Measurements from ENCODE around the gene RFLNA.

GRCh38 chr12:124252964-124253363 lies 41.9 kb upstream of the RFLNA start:
- no peak for TF ChIP-seq CTCF (IDR thresholded peaks at IDR 0.05)
- no peak for TF ChIP-seq POLR2A (IDR thresholded peaks at IDR 0.05)

Measured in lower leg skin (tissue), 3 donors.